Activated CD8-positive, alpha-beta memory T cell treated with anti-CD3 and anti-CD28 coated beads, Interleukin-2, amount 10 ng/mL, durations not matched to agents 7 days and 5 days (primary cell): ENCODE data around the gene RPTOR. TPM values are rescaled to one million over a fixed set of nuclear protein-coding genes. Genes with fewer than 3 reads are reported as not detected.

Experiments
- ATAC-seq: fragments of 150-1000 bp; cut with Tn5 transposase; one replicate; pipeline ENCODE4 v1.10.0; 2021; ENCODE audit warnings: moderate library complexity
- CTCF ChIA-PET: fragments of 350-600 bp; sonication (Branson Sonifier 250); formaldehyde crosslinking; loops from one replicate; lab custom pipeline; 2021; ENCODE audit warnings: antibody characterized with exemption; lab: Charles Lee
- DNase-seq: peaks from one replicate; pipeline ENCODE4 v3.0.0-alpha.2; 2020
- H3K27ac Mint-ChIP-seq: one replicate; pipeline ENCODE4 v1.8.0; 2021; ENCODE audit warnings: mild to moderate bottlenecking, mixed read lengths
- H3K27me3 Mint-ChIP-seq: one replicate; pipeline ENCODE4 v1.8.0; 2021; ENCODE audit warnings: mixed read lengths
- H3K36me3 Mint-ChIP-seq: one replicate; pipeline ENCODE4 v1.8.0; 2021; ENCODE audit warnings: mild to moderate bottlenecking, mixed read lengths
- H3K4me1 Mint-ChIP-seq: one replicate; pipeline ENCODE4 v1.8.0; 2021; ENCODE audit warnings: mixed read lengths
- H3K4me3 Mint-ChIP-seq: one replicate; pipeline ENCODE4 v1.8.0; 2021; ENCODE audit warnings: mild to moderate bottlenecking, moderate library complexity, mixed read lengths
- H3K9me3 Mint-ChIP-seq: one replicate; pipeline ENCODE4 v1.8.0; 2022; ENCODE audit warnings: low read depth, mixed read lengths
- total RNA-seq, 2 experiments: library from RNA; stranded (reverse); gene quantifications; one replicate each; pipeline ENCODE4 v1.2.3, GENCODE V29; 2021

Gene RPTOR
- total RNA-seq, 2 experiments from 2014 or later = 60.4 to 87.0 TPM

DNA sequence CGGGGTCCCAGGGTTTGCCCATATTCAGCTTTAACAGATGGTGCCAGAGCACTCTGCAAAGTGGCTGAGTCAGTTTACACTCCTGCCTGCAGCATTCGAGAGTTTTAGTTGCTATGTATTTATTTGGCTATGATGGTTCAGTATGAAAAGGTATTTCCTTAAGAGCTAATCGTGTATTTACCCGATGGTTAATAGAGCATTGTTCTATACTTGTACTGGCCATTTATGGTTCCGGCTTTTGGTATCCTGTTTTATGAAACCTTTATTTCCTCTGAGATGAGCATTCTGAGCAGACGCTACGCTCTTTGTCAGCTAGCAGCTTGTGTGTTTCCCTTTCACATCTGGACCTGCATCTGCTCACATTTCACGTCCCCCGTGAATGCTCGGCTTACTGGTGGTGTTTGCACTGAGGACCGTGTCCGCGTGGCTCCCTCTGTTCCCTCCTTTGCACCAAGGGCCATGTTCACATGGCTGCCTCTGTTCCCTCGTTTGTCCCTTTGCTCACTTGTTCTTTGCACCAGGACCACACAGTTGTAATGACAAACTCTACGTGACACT, 297.9 kb downstream of the RPTOR start:
- CTCF ChIA-PET = interaction anchor here (0.7 to 1.2 kb wide), 3 partner anchors 51 to 135 kb away, joined by 3 to 4 read pairs (median 3); no protein-coding TSS in a partner anchor
- Mint-ChIP-seq H3K4me1 (peaks cover 35% of the 10 kb centered on the region), H3K27me3 (no peaks in the 10 kb centered on the region), H3K9me3 (peaks cover 2% of the 10 kb centered on the region), H3K27ac (no peak overlapping the region), H3K4me3 (no peak overlapping the region), H3K36me3 (peaks cover 25% of the 10 kb centered on the region)
- ATAC-seq (no peak), DNase-seq (no peak)

DNA sequence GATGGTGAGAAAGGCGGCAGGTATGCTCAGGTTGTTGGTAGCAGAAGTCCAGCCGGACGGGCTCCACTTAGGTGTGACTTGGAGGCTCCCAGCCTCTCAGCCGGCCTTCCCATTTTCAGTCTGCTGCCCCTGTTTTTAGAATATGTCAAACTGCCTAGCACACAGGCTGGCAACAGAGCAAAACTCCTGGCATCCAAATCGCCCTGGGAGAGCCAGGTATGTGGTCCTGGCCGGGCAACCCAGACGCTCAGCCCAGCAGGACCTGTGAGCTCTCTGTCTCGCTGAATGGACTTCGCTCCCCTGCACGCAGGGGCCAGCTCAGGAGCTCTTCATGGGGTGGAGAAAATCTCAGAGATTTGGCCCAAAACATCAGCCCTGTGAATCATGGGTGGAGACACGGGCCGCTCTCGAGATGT, 299.1 kb downstream of the RPTOR start:
- CTCF ChIA-PET = interaction anchor here (1.2 kb wide), 1 partner anchor 50 kb away, joined by 4 read pairs; no protein-coding TSS in a partner anchor
- Mint-ChIP-seq H3K4me1 (peaks cover 44% of the 10 kb centered on the region), H3K36me3 (peaks cover 33% of the 10 kb centered on the region), H3K27me3 (no peaks in the 10 kb centered on the region), H3K4me3 (no peak overlapping the region), H3K9me3 (peaks cover 2% of the 10 kb centered on the region), H3K27ac (no peak overlapping the region)
- no peak for DNase-seq
- no peak for ATAC-seq

DNA sequence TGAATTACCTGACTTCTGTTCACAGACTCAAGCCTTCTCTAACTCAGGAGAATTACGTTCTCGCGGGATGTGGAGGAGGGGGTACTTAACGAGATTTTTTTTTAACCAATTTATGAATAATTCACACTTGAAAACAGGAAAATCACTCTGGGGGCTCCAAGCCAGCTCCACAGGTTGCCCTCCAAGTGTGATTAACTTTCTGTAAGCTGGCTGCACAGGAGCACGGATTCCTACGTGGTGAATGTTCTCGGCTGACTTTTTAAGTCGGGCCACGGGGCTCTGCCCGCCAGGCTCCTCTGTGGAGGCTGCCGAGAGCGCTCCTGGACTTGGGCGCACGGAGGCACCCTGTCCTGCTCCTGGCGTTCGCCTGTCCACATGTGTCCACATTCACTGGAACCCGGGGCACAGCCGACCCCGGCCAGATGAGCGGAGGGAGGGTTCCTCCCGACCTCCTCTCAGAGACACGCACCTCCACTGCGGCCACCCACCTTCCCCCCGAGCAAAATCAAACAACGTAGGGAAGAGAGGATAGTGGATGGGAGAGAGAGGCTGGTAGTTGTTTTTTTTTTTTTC, 299.9 kb downstream of the RPTOR start:
- CTCF ChIA-PET = no interaction called here
- Mint-ChIP-seq H3K36me3 (peaks cover 39% of the 10 kb centered on the region), H3K9me3 (peaks cover 2% of the 10 kb centered on the region), H3K27ac (peak overlapping the region; percentile 27), H3K27me3 (no peaks in the 10 kb centered on the region), H3K4me3 (no peak overlapping the region), H3K4me1 (peaks cover 51% of the 10 kb centered on the region)
- ATAC-seq (no peak), DNase-seq (no peak)

GRCh38 chr17:80845069-80845862, 300.6 kb downstream of the RPTOR start:
- DNase-seq = no peak
- no peak overlapping the region for H3K4me3 Mint-ChIP-seq
- H3K27me3 Mint-ChIP-seq = no peaks in the 10 kb centered on the region
- H3K36me3 Mint-ChIP-seq = peaks cover 45% of the 10 kb centered on the region
- ATAC-seq = no peak
- H3K27ac Mint-ChIP-seq = peak overlapping the region; percentile 72
- peaks cover 2% of the 10 kb centered on the region for H3K9me3 Mint-ChIP-seq
- CTCF ChIA-PET = interaction anchor here (0.7 kb wide), 1 partner anchor 15 kb away, joined by 4 read pairs; no protein-coding TSS in a partner anchor
- H3K4me1 Mint-ChIP-seq = peaks cover 58% of the 10 kb centered on the region

DNA sequence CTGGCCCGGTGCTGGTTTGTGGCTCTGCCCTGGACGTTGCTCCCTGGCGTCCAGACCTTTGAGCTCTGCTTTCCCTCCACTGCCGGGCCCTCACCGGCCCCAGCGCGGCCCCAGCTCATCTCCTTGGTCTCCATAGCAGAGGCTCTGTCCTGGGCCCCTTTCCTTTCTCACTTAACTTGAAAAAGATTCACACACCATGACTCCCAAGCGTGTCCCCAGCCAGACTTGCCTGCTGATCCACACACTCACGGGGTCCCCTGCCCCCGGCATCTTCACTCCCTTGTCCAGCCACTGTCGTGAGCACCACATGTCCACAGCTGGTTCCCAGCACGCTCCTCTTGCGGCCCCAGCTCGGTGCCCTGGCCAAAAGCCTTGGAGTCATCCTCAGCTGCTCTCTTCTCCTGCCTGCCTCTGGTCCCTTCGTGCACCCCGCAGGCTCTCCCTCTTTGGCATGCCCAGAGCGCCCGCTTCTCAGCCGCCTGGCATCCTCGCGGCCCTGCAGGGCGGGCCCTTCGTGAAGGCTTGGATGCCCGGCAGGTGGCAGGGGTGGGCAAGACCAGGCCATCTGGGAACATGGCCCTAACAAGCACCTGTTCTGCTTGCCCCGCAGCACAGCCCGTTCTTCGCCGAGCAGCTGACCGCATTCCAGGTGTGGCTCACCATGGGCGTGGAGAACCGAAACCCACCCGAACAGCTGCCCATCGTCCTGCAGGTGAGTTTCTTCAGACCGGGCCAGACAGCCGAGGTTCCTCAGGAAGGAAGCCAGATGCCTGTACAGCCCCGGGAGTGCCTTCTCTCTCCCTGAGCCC, 301.4 kb downstream of the RPTOR start:
- Mint-ChIP-seq H3K9me3 (peaks cover 2% of the 10 kb centered on the region), H3K36me3 (peaks cover 49% of the 10 kb centered on the region), H3K27me3 (no peaks in the 10 kb centered on the region), H3K4me3 (no peak overlapping the region), H3K27ac (peak overlapping the region; percentile 92), H3K4me1 (peaks cover 65% of the 10 kb centered on the region)
- CTCF ChIA-PET = interaction anchor here (0.7 to 2.5 kb wide), 3 partner anchors 10 to 14 kb away, joined by 4 to 17 read pairs (median 16); no protein-coding TSS in a partner anchor
- ATAC-seq = no peak
- DNase-seq = no peak

DNA sequence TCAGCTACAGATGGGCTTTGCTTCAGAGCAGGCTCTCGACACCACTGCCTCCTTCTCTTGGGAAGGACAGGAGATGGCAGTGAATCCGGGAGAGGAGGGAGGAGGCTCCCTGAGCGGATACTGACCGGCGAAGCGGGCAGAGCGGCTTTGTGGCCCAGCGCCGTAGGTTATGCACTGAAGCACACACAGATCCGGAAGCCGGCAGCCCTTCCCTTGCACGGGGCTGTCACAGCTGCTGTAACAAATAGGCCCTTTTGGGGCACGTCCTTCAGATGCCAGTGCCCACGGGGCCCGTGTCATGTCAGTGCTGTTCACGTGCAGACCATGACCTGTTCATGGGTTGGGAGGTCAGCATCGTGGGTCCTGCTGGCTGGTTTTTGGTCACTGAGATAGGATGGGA, 302.3 kb downstream of the RPTOR start:
- CTCF ChIA-PET = interaction anchor here (0.8 to 2.5 kb wide), 8 partner anchors 10 to 66 kb away, joined by 3 to 17 read pairs (median 5); no protein-coding TSS in a partner anchor
- Mint-ChIP-seq H3K4me3 (peak overlapping the region; percentile 0), H3K9me3 (peaks cover 2% of the 10 kb centered on the region), H3K36me3 (peaks cover 52% of the 10 kb centered on the region), H3K27ac (peak overlapping the region; percentile 92), H3K27me3 (no peaks in the 10 kb centered on the region), H3K4me1 (peaks cover 72% of the 10 kb centered on the region)
- DNase-seq = no peak
- peak; percentile 1 for ATAC-seq

- CTCF ChIA-PET = interaction anchor here (0.8 to 2.5 kb wide), 8 partner anchors 9 to 67 kb away, joined by 3 to 17 read pairs (median 5); no protein-coding TSS in a partner anchor
- peak overlapping the region; percentile 92 for H3K27ac Mint-ChIP-seq
Measured at GRCh38 chr17:80847496-80848230, 303.0 kb downstream of the RPTOR start.

GRCh38 chr17:80848449-80849102, 303.9 kb downstream of the RPTOR start:
- Mint-ChIP-seq H3K36me3 (peaks cover 61% of the 10 kb centered on the region), H3K4me1 (peaks cover 82% of the 10 kb centered on the region), H3K9me3 (peaks cover 2% of the 10 kb centered on the region), H3K27me3 (no peaks in the 10 kb centered on the region), H3K27ac (peak overlapping the region; percentile 92), H3K4me3 (no peak overlapping the region)
- no peak for DNase-seq
- CTCF ChIA-PET = interaction anchor here (1.3 to 2.5 kb wide), 3 partner anchors 15 to 50 kb away, joined by 6 to 16 read pairs (median 11); no protein-coding TSS in a partner anchor
- no peak for ATAC-seq

More at GRCh38 chr17:80847496-80848230, 303.0 kb downstream of the RPTOR start:
- H3K36me3 Mint-ChIP-seq = peaks cover 54% of the 10 kb centered on the region
- no peaks in the 10 kb centered on the region for H3K27me3 Mint-ChIP-seq
- H3K9me3 Mint-ChIP-seq = peaks cover 2% of the 10 kb centered on the region
- DNase-seq (peak; percentile 94), ATAC-seq (peak; percentile 94)
- peaks cover 75% of the 10 kb centered on the region for H3K4me1 Mint-ChIP-seq
- peak overlapping the region; percentile 1 for H3K4me3 Mint-ChIP-seq

DNA sequence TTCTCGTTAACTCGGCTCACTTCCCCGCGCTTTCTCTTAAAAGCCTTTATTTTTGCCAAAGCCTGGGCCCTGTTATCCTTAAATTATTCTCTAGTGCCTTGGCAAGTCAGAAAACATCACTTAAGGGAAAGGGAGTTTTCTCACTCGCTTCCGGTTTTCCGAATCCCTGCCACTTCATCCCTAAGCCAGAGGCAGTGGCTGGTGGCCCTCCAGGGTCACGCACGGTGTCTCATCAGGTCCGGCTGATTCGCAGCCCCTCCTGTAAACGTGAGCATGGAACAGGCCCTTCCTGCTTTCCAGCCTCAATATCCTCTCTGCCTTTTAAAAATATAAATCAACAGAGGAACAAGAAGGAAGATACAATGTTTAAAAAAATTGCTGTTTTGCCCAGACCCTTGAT, 304.5 kb downstream of the RPTOR start:
- Mint-ChIP-seq H3K27me3 (no peaks in the 10 kb centered on the region), H3K27ac (peak overlapping the region; percentile 92), H3K9me3 (peaks cover 2% of the 10 kb centered on the region), H3K36me3 (peaks cover 65% of the 10 kb centered on the region), H3K4me1 (peaks cover 82% of the 10 kb centered on the region), H3K4me3 (no peak overlapping the region)
- no peak for DNase-seq
- CTCF ChIA-PET = no interaction called here
- ATAC-seq = no peak

- H3K27ac Mint-ChIP-seq = peak overlapping the region; percentile 92
- ATAC-seq (no peak), DNase-seq (no peak)
- peaks cover 71% of the 10 kb centered on the region for H3K36me3 Mint-ChIP-seq
- H3K9me3 Mint-ChIP-seq = peaks cover 2% of the 10 kb centered on the region
- CTCF ChIA-PET = interaction anchor here (0.7 to 1.6 kb wide), 3 partner anchors 19 to 48 kb away, joined by 3 to 4 read pairs (median 3); no protein-coding TSS in a partner anchor
- no peak overlapping the region for H3K4me3 Mint-ChIP-seq
- H3K4me1 Mint-ChIP-seq = peaks cover 90% of the 10 kb centered on the region
- H3K27me3 Mint-ChIP-seq = no peaks in the 10 kb centered on the region
Measured at GRCh38 chr17:80850109-80850508, 305.5 kb downstream of the RPTOR start.

- Mint-ChIP-seq H3K36me3 (peaks cover 75% of the 10 kb centered on the region), H3K4me1 (peaks cover 90% of the 10 kb centered on the region), H3K9me3 (peaks cover 2% of the 10 kb centered on the region), H3K27ac (peak overlapping the region; percentile 60), H3K27me3 (no peaks in the 10 kb centered on the region), H3K4me3 (no peak overlapping the region)
- CTCF ChIA-PET = interaction anchor here (0.7 to 1.6 kb wide), 4 partner anchors 16 to 47 kb away, joined by 3 to 4 read pairs (median 3); no protein-coding TSS in a partner anchor
- ATAC-seq (no peak), DNase-seq (no peak)
Measured at GRCh38 chr17:80850817-80851216, 306.2 kb downstream of the RPTOR start.
